ENCODE data around the gene IPO11.

IPO11 gene

DNA sequence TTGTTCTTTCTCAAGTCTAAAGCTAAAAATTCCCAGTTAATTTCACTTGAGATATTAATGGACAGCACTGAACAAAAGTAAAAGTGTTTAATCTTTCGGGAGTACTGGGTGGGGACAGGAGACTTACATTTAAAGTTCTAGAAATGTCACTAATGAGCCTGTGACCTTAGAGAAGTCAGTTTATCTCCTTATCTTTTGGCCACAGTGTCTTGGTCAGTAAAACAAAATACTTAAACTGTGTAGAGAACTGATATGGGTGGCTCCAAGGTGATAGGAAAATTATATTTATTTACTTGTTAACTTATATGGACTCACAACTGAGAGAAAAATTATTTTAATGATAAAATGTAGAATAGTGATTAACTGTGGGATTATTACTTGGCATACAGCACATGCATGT, 8.9 kb downstream of the IPO11 start:
- H2AFZ ChIP-seq (ENCODE audit: low read depth, low read length, severe bottlenecking): no peak overlapping the region
- no peak overlapping the region for H3K9ac ChIP-seq (ENCODE audit: low read length)
- H3F3A ChIP-seq (ENCODE audit: insufficient read depth): no peaks in the 10 kb centered on the region
- H3K9me3 ChIP-seq (ENCODE audit: insufficient read depth, low read length): no peaks in the 10 kb centered on the region
- no peak for TF ChIP-seq EZH2phosphoT487 (conservative IDR thresholded peaks at IDR 0.05; ENCODE audit: low read length)
- TF ChIP-seq, protein P1, sequence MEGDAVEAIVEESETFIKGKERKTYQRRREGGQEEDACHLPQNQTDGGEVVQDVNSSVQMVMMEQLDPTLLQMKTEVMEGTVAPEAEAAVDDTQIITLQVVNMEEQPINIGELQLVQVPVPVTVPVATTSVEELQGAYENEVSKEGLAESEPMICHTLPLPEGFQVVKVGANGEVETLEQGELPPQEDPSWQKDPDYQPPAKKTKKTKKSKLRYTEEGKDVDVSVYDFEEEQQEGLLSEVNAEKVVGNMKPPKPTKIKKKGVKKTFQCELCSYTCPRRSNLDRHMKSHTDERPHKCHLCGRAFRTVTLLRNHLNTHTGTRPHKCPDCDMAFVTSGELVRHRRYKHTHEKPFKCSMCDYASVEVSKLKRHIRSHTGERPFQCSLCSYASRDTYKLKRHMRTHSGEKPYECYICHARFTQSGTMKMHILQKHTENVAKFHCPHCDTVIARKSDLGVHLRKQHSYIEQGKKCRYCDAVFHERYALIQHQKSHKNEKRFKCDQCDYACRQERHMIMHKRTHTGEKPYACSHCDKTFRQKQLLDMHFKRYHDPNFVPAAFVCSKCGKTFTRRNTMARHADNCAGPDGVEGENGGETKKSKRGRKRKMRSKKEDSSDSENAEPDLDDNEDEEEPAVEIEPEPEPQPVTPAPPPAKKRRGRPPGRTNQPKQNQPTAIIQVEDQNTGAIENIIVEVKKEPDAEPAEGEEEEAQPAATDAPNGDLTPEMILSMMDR (IDR thresholded peaks at IDR 0.05; ENCODE audit: insufficient read depth, low read length, poor library complexity, severe bottlenecking): no peak
- H4K20me1 ChIP-seq (ENCODE audit: low read depth, low read length): peaks cover 9% of the 10 kb centered on the region; the same call in 1 of the 2 replicates
- peaks cover 93% of the 10 kb centered on the region for H3K79me2 ChIP-seq (ENCODE audit: insufficient read depth, low read length)
- no peak overlapping the region for H3K27ac ChIP-seq (ENCODE audit: low read depth, low read length)
- H3K9me2 ChIP-seq (replicated peaks; ENCODE audit: insufficient read depth, low read length): no peaks in the 10 kb centered on the region
- H3K4me3 ChIP-seq (ENCODE audit: insufficient read depth, low read length, poor library complexity, severe bottlenecking): no peak overlapping the region
- no peaks in the 10 kb centered on the region for H3K27me3 ChIP-seq (ENCODE audit: low read length)
- no peak overlapping the region for H3K4me2 ChIP-seq (ENCODE audit: low read depth, low read length, poor library complexity, severe bottlenecking)
- H3K36me3 ChIP-seq (ENCODE audit: low read length): no peaks in the 10 kb centered on the region

DNA sequence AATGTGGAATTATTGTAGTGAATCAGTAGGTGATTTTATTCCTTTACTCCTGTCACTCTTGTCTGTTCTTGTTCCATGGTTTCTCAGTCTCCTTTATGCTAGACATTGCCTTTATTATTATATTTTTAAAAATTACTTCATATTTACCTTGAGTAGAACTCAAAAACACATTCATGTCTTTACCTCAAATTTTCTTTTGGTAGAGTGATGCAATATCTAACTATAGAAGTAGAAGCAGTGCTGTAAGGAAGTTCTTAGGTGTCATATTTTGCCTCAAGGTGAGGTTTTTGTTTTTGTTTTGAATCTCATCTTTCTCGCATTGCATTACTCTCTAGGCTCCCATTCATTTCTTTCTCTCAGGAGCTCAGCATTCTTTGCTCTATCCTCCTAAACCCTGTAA, 12.2 kb downstream of the IPO11 start:
- no peak overlapping the region for H3K4me3 ChIP-seq (ENCODE audit: insufficient read depth, low read length, poor library complexity, severe bottlenecking)
- H3K4me2 ChIP-seq (ENCODE audit: low read depth, low read length, poor library complexity, severe bottlenecking): no peak overlapping the region
- H2AFZ ChIP-seq (ENCODE audit: low read depth, low read length, severe bottlenecking): no peak overlapping the region
- TF ChIP-seq, protein P1 (IDR thresholded peaks at IDR 0.05; ENCODE audit: insufficient read depth, low read length, poor library complexity, severe bottlenecking): no peak
- H3K9me3 ChIP-seq (ENCODE audit: insufficient read depth, low read length): no peaks in the 10 kb centered on the region
- H3K36me3 ChIP-seq (ENCODE audit: low read length): no peaks in the 10 kb centered on the region
- peaks cover 88% of the 10 kb centered on the region for H3K79me2 ChIP-seq (ENCODE audit: insufficient read depth, low read length)
- H3F3A ChIP-seq (ENCODE audit: insufficient read depth): no peaks in the 10 kb centered on the region
- H3K27ac ChIP-seq (ENCODE audit: low read depth, low read length): no peak overlapping the region
- H3K9ac ChIP-seq (ENCODE audit: low read length): no peak overlapping the region
- no peaks in the 10 kb centered on the region for H3K27me3 ChIP-seq (ENCODE audit: low read length)
- H3K9me2 ChIP-seq (replicated peaks; ENCODE audit: insufficient read depth, low read length): no peaks in the 10 kb centered on the region
- H4K20me1 ChIP-seq (ENCODE audit: low read depth, low read length): peaks cover 6% of the 10 kb centered on the region; the same call in 1 of the 2 replicates

DNA sequence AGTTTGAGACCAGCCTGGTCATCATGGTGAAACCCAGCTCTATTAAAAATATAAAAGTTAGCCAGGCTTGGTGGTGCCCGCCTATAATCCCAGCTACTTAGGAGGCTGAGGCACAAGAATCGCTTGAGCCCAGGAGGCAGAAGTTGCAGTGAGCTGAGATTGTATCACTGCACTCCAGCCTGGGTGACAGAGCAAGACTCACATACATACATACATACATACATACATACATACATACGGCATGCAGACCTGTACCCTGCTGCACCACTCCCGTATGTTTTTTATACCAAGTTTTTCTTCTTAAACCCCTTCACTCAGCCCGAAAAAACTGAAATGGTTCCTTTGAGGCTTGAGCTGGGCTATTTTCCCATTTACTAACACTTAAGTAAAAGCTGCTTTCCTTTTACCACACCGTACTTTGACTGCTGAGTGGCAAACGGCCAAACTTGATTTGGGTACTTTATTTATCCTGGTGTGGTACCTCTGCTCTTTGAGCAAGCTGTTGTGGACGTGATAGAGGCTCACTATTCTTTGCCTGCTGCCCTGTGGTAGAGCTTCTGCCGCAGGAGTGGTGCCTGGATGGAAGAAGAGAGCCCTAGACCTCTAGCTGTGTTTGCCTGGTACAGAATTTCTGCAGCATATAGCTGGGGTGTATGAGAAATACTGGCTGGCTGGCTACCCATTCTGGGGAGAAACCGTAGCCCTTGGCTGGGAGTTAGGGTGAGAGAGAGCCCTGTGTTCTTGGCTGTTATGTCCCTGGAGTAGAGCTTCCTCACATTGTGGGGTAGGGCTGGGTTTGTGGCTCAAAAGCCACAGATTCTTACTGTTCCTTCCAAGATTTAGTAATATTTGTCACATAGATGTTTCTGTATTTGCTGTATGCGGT, 19.4 kb downstream of the IPO11 start:
- H3K79me2 ChIP-seq (ENCODE audit: insufficient read depth, low read length): peaks cover 91% of the 10 kb centered on the region
- H3K9me3 ChIP-seq (ENCODE audit: insufficient read depth, low read length): no peaks in the 10 kb centered on the region
- no peaks in the 10 kb centered on the region for H3K9me2 ChIP-seq (replicated peaks; ENCODE audit: insufficient read depth, low read length)
- H3K4me3 ChIP-seq (ENCODE audit: insufficient read depth, low read length, poor library complexity, severe bottlenecking): no peak overlapping the region
- no peak overlapping the region for H3K4me2 ChIP-seq (ENCODE audit: low read depth, low read length, poor library complexity, severe bottlenecking)
- no peaks in the 10 kb centered on the region for H3K36me3 ChIP-seq (ENCODE audit: low read length)
- H3F3A ChIP-seq (ENCODE audit: insufficient read depth): no peaks in the 10 kb centered on the region
- H2AFZ ChIP-seq (ENCODE audit: low read depth, low read length, severe bottlenecking): no peak overlapping the region
- H3K9ac ChIP-seq (ENCODE audit: low read length): no peak overlapping the region
- no peak for TF ChIP-seq EZH2phosphoT487 (conservative IDR thresholded peaks at IDR 0.05; ENCODE audit: low read length)
- TF ChIP-seq, protein P1 (IDR thresholded peaks at IDR 0.05; ENCODE audit: insufficient read depth, low read length, poor library complexity, severe bottlenecking): no peak
- H3K27ac ChIP-seq (ENCODE audit: low read depth, low read length): no peak overlapping the region
- H4K20me1 ChIP-seq (ENCODE audit: low read depth, low read length): peaks cover 4% of the 10 kb centered on the region; the same call in 1 of the 2 replicates
- no peaks in the 10 kb centered on the region for H3K27me3 ChIP-seq (ENCODE audit: low read length)
